ENCODE data around the gene NECTIN2. TPM values are rescaled to one million over a fixed set of nuclear protein-coding genes. Genes with fewer than 3 reads are reported as not detected.

The NECTIN2 gene
- total and polyA plus RNA-seq, 4 donors: 49.4 to 77.5 (median 55.5) TPM

DNA sequence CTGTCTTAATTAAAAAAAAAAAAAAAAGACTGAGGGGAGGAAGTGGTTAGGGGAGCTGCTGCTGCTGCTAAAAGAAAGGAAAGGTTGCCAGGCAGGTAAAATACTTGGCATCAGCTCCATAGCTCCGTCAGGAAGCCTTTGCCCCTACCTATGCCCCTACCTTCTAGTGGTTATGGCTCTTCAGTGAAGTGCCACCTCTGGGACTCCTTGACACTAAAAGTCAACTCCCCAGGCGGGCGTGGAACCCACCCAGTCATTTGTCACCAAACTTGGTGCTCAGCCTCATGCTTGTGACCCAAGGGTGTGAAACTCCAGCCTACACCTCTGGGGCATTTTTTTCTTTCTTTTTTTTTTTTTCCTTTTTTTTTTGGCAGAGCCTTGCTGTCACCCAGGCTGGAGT, 4.9 kb upstream of the NECTIN2 start:
- Histone ChIP-seq H3K9ac (ENCODE audit: low read depth in 1 of 2, low read length in 2 of 2) (no peak overlapping the region), H3K4me1 (ENCODE audit: control insufficient read depth in 4 of 4, insufficient read depth in 4 of 4, low read length in 3 of 4) (peaks cover 0 to 11% (median 6%) of the 10 kb centered on the region in 4 donors), H3K9me3 (ENCODE audit: control insufficient read depth in 4 of 4, low read length in 3 of 4) (no peaks in the 10 kb centered on the region), H3K27ac (ENCODE audit: low read depth in 1 of 2, low read length in 2 of 2) (no peak overlapping the region), H3K36me3 (ENCODE audit: control insufficient read depth in 4 of 4, insufficient read depth in 3 of 4, low read depth in 1 of 4, low read length in 3 of 4) (no peaks in the 10 kb centered on the region), H3K4me3 (ENCODE audit: low read depth in 1 of 3, low read length in 3 of 3) (no peak overlapping the region), H3K27me3 (ENCODE audit: control insufficient read depth in 4 of 4, insufficient read depth in 4 of 4, low read length in 3 of 4) (no peaks in the 10 kb centered on the region)
- DNase-seq (ENCODE audit: low spot score): no peak
- TF ChIP-seq FOXA2 (IDR thresholded peaks at IDR 0.05) (no peak), RXRA (IDR thresholded peaks at IDR 0.05) (no peak), TAF1 (conservative IDR thresholded peaks at IDR 0.05) (no peak), YY1 (IDR thresholded peaks at IDR 0.05) (no peak), JUND (IDR thresholded peaks at IDR 0.05) (no peak), NR2F2 (IDR thresholded peaks at IDR 0.05) (no peak), RAD21 (IDR thresholded peaks at IDR 0.05) (no peak), SP1 (IDR thresholded peaks at IDR 0.05) (no peak), HNF4A (conservative IDR thresholded peaks at IDR 0.05) (no peak), HNF4G (IDR thresholded peaks at IDR 0.05) (no peak), GABPA (IDR thresholded peaks at IDR 0.05 in 1 of 2, conservative IDR thresholded peaks at IDR 0.05 in 1 of 2) (no peak), FOXA1 (IDR thresholded peaks at IDR 0.05) (no peak)
- TF ChIP-seq, protein P1, sequence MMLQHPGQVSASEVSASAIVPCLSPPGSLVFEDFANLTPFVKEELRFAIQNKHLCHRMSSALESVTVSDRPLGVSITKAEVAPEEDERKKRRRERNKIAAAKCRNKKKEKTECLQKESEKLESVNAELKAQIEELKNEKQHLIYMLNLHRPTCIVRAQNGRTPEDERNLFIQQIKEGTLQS (IDR thresholded peaks at IDR 0.05): no peak
- TF ChIP-seq, protein P2, sequence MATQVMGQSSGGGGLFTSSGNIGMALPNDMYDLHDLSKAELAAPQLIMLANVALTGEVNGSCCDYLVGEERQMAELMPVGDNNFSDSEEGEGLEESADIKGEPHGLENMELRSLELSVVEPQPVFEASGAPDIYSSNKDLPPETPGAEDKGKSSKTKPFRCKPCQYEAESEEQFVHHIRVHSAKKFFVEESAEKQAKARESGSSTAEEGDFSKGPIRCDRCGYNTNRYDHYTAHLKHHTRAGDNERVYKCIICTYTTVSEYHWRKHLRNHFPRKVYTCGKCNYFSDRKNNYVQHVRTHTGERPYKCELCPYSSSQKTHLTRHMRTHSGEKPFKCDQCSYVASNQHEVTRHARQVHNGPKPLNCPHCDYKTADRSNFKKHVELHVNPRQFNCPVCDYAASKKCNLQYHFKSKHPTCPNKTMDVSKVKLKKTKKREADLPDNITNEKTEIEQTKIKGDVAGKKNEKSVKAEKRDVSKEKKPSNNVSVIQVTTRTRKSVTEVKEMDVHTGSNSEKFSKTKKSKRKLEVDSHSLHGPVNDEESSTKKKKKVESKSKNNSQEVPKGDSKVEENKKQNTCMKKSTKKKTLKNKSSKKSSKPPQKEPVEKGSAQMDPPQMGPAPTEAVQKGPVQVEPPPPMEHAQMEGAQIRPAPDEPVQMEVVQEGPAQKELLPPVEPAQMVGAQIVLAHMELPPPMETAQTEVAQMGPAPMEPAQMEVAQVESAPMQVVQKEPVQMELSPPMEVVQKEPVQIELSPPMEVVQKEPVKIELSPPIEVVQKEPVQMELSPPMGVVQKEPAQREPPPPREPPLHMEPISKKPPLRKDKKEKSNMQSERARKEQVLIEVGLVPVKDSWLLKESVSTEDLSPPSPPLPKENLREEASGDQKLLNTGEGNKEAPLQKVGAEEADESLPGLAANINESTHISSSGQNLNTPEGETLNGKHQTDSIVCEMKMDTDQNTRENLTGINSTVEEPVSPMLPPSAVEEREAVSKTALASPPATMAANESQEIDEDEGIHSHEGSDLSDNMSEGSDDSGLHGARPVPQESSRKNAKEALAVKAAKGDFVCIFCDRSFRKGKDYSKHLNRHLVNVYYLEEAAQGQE (IDR thresholded peaks at IDR 0.05): no peak
- TF ChIP-seq, protein P3, sequence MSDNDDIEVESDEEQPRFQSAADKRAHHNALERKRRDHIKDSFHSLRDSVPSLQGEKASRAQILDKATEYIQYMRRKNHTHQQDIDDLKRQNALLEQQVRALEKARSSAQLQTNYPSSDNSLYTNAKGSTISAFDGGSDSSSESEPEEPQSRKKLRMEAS (IDR thresholded peaks at IDR 0.05): no peak
- TF ChIP-seq, protein P4, sequence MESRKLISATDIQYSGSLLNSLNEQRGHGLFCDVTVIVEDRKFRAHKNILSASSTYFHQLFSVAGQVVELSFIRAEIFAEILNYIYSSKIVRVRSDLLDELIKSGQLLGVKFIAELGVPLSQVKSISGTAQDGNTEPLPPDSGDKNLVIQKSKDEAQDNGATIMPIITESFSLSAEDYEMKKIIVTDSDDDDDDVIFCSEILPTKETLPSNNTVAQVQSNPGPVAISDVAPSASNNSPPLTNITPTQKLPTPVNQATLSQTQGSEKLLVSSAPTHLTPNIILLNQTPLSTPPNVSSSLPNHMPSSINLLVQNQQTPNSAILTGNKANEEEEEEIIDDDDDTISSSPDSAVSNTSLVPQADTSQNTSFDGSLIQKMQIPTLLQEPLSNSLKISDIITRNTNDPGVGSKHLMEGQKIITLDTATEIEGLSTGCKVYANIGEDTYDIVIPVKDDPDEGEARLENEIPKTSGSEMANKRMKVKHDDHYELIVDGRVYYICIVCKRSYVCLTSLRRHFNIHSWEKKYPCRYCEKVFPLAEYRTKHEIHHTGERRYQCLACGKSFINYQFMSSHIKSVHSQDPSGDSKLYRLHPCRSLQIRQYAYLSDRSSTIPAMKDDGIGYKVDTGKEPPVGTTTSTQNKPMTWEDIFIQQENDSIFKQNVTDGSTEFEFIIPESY (IDR thresholded peaks at IDR 0.05): no peak
- TF ChIP-seq, protein P5, sequence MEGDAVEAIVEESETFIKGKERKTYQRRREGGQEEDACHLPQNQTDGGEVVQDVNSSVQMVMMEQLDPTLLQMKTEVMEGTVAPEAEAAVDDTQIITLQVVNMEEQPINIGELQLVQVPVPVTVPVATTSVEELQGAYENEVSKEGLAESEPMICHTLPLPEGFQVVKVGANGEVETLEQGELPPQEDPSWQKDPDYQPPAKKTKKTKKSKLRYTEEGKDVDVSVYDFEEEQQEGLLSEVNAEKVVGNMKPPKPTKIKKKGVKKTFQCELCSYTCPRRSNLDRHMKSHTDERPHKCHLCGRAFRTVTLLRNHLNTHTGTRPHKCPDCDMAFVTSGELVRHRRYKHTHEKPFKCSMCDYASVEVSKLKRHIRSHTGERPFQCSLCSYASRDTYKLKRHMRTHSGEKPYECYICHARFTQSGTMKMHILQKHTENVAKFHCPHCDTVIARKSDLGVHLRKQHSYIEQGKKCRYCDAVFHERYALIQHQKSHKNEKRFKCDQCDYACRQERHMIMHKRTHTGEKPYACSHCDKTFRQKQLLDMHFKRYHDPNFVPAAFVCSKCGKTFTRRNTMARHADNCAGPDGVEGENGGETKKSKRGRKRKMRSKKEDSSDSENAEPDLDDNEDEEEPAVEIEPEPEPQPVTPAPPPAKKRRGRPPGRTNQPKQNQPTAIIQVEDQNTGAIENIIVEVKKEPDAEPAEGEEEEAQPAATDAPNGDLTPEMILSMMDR (IDR thresholded peaks at IDR 0.05; ENCODE audit: low read depth, low read length, missing input control): no peak
- WGBS: 76% methylated on average over 3 of the region's 3 CpGs

DNA sequence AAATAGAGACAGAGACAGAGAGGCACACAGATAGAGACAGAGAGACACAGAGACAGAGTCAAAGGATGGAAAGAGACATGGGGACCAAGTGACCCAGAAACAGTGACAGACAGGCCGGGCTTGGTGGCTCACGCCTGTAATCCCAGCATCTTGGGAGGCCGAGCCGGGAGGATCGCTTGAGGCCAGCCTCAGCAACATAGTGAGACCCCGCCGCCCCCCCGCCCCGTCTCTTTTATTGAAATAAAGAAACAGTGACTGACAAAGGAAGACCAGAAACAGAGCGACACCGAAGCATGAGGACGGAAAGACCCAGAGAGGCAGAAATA, 848 bp upstream of the NECTIN2 start:
- peak overlapping the region; percentile 34 to 75 for H3K9ac ChIP-seq (ENCODE audit: low read depth in 1 of 2, low read length in 2 of 2)
- peaks cover 9 to 37% (median 26%) of the 10 kb centered on the region in 4 donors for H3K4me1 ChIP-seq (ENCODE audit: control insufficient read depth in 4 of 4, insufficient read depth in 4 of 4, low read length in 3 of 4)
- H3K27me3 ChIP-seq (ENCODE audit: control insufficient read depth in 4 of 4, insufficient read depth in 4 of 4, low read length in 3 of 4): no peaks in the 10 kb centered on the region
- peak overlapping the region; percentile 66 to 80 for H3K27ac ChIP-seq (ENCODE audit: low read depth in 1 of 2, low read length in 2 of 2)
- H3K9me3 ChIP-seq (ENCODE audit: control insufficient read depth in 4 of 4, low read length in 3 of 4): no peaks in the 10 kb centered on the region
- no peak for DNase-seq (ENCODE audit: low spot score)
- no peaks in the 10 kb centered on the region for H3K36me3 ChIP-seq (ENCODE audit: control insufficient read depth in 4 of 4, insufficient read depth in 3 of 4, low read depth in 1 of 4, low read length in 3 of 4)
- 10% methylated on average over 12 of the region's 12 CpGs for WGBS
- TF ChIP-seq, protein P3 (IDR thresholded peaks at IDR 0.05): no peak
- no peak for TF ChIP-seq JUND (IDR thresholded peaks at IDR 0.05)
- TF ChIP-seq NR2F2 (IDR thresholded peaks at IDR 0.05): no peak
- H3K4me3 ChIP-seq (ENCODE audit: low read depth in 1 of 3, low read length in 3 of 3): peak overlapping the region in 1 of 3 donors; percentile 38

Measured in liver (tissue), 9 donors.